Panc1 (cell line): ENCODE results near the gene MROH2A.

Experiments used
- POLR2AphosphoS5 ChIP-seq: IDR thresholded peaks from 2 replicates; pipeline ENCODE4 v1.6.1; 2012; ENCODE audit warnings: mild to moderate bottlenecking, low read depth, low read length, moderate library complexity
- TCF7L2 ChIP-seq: IDR thresholded peaks from 2 replicates; pipeline ENCODE4 v1.6.1; 2011; ENCODE audit warnings: mild to moderate bottlenecking, low read depth, low read length, inconsistent platforms
- TF ChIP-seq, protein P1 (sequence below): fragments of 450-650 bp; IDR thresholded peaks from 2 replicates; pipeline ENCODE4 v1.5.1; 2017; ENCODE audit warnings: mild to moderate bottlenecking

DNA sequence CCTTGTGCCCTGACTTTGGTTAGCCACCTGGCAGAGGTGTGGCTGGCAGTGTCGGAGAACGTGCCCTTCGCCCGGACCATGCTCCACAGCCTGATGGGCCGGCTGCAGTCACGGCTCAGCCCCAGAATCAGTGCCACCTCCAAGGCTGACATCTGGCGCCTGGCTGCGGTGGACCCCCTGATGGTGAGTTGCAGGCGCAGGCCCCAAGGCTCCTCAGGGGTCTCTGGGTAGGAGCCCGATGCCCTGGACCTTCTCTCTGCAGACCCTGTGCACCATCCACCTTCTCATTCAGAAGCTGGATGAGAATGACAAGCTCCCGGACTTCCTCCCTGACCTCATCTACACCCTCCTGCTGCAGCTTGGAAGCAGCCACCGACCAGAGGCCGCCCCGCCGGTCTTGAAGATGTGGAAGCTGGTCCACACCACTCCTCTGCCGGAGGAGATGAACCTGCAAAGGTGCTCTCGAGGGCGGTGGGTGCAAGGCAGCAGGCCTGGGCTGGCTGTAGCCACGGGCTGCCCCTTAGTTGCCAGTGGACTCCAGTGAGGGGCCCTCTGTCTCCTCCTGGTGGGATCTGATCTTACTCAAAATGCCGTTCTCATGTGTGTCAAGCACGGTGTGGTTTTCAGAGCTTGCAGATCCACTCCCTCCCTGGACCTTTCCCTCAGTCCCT, 44.1 kb downstream of the MROH2A start:
- TF ChIP-seq, protein P1, sequence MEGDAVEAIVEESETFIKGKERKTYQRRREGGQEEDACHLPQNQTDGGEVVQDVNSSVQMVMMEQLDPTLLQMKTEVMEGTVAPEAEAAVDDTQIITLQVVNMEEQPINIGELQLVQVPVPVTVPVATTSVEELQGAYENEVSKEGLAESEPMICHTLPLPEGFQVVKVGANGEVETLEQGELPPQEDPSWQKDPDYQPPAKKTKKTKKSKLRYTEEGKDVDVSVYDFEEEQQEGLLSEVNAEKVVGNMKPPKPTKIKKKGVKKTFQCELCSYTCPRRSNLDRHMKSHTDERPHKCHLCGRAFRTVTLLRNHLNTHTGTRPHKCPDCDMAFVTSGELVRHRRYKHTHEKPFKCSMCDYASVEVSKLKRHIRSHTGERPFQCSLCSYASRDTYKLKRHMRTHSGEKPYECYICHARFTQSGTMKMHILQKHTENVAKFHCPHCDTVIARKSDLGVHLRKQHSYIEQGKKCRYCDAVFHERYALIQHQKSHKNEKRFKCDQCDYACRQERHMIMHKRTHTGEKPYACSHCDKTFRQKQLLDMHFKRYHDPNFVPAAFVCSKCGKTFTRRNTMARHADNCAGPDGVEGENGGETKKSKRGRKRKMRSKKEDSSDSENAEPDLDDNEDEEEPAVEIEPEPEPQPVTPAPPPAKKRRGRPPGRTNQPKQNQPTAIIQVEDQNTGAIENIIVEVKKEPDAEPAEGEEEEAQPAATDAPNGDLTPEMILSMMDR: no peak
- no peak for TF ChIP-seq POLR2AphosphoS5
- no peak for TF ChIP-seq TCF7L2
